ENCODE data around the gene EML5.

DNA sequence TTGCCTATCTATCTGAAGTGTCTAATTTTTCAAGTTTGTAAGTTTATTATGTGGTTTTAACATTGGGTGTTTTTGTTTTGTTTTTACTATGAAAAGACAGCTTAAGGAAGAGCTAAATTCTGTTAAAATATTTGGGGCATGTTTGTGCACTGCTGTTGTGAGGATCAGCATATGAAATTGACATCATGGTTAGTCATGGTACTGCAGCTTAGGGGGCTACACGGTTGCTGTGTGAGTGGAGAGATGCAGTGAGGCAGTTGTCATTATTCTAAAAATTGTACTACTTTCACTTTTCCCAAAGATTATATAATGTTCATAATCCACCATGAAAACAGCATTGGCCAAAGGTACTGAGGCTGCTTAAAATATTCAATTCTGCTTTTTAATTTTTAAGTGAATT is 180.9 kb downstream of the EML5 start:
- no peak for TF ChIP-seq CTCF (IDR thresholded peaks at IDR 0.05; ENCODE audit: low read depth, low read length)
- TF ChIP-seq EZH2phosphoT487 (IDR thresholded peaks at IDR 0.05; ENCODE audit: low read depth): no peak

All from OCI-LY3 (cell line).